CD14-positive monocyte (primary cell): Measurements from ENCODE around the gene TBCD. TPM values are rescaled to one million over a fixed set of nuclear protein-coding genes. Genes with fewer than 3 reads are reported as not detected.
A peak's percentile ranks its signal among the peaks of the same experiment; 100 is the strongest.

Source experiments
- DNase-seq, 3 donors: peaks; one replicate each; pipeline ENCODE4 v3.0.0-alpha.2; 2011 to 2022
- H2AFZ ChIP-seq: 2 replicates; pipeline ENCODE4 v1.6.0; 2012; ENCODE audit warnings: mild to moderate bottlenecking, low read depth, low read length, inconsistent platforms; ENCODE audit not compliant: insufficient read depth, poor library complexity, severe bottlenecking
- H3K27ac ChIP-seq, 2 donors: 1 replicate in 1 of 2; 2 replicates in 1 of 2; pipeline ENCODE4 v1.5.1; 2012 to 2013; ENCODE audit warnings: low read length in 2 of 2, control low read depth in 1 of 2, inconsistent platforms in 1 of 2, low read depth in 1 of 2, mild to moderate bottlenecking in 1 of 2
- H3K27me3 ChIP-seq, 2 donors: one replicate each; pipeline versions ENCODE4 v1.6.0 to v1.6.1; 2011 to 2013; ENCODE audit warnings: low read length in 2 of 2; ENCODE audit not compliant: control insufficient read depth in 2 of 2, insufficient read depth in 2 of 2
- H3K36me3 ChIP-seq, 2 donors: replicated peaks in 1 of 2; 1 replicate in 1 of 2; 2 replicates in 1 of 2; pipeline versions ENCODE4 v1.5.1 to v1.6.1; 2012 to 2013; ENCODE audit warnings: low read length in 2 of 2, control low read depth in 1 of 2, inconsistent platforms in 1 of 2, mild to moderate bottlenecking in 1 of 2; ENCODE audit not compliant: insufficient read depth in 2 of 2, control insufficient read depth in 1 of 2
- H3K4me1 ChIP-seq, 2 donors: 1 replicate in 1 of 2; 2 replicates in 1 of 2; pipeline versions ENCODE4 v1.5.1 to v1.6.1; 2012 to 2013; ENCODE audit warnings: low read length in 2 of 2, control low read depth in 1 of 2, inconsistent platforms in 1 of 2, mild to moderate bottlenecking in 1 of 2, moderate library complexity in 1 of 2; ENCODE audit not compliant: insufficient read depth in 2 of 2, control insufficient read depth in 1 of 2
- H3K4me2 ChIP-seq: replicated peaks from 2 replicates; pipeline ENCODE3; 2012; ENCODE audit warnings: low read length, moderate library complexity, mild to moderate bottlenecking; ENCODE audit not compliant: poor library complexity, severe bottlenecking; ENCODE audit errors: extremely low read depth
- H3K4me3 ChIP-seq, 3 experiments: fragments of 200-600 bp in 1 of 3; sonication (generic) in 1 of 3; replicated peaks in 1 of 3; 1 replicate in 2 of 3; 2 replicates in 1 of 3; pipeline ENCODE4 v1.5.1; 2011 to 2013; ENCODE audit warnings: low read length in 3 of 3, mild to moderate bottlenecking in 3 of 3, control low read depth in 2 of 3, low read depth in 2 of 3, inconsistent platforms in 1 of 3, moderate library complexity in 1 of 3
- H3K79me2 ChIP-seq: 2 replicates; pipeline ENCODE4 v1.6.0; 2012; ENCODE audit warnings: mild to moderate bottlenecking, control low read depth, inconsistent platforms, low read length, moderate library complexity; ENCODE audit not compliant: insufficient read depth
- H3K9ac ChIP-seq: 2 replicates; pipeline ENCODE4 v1.6.0; 2017; ENCODE audit warnings: low read length, mild to moderate bottlenecking; ENCODE audit not compliant: insufficient read depth, poor library complexity, severe bottlenecking
- H3K9me3 ChIP-seq, 2 donors: replicated peaks in 1 of 2; 1 replicate in 1 of 2; 2 replicates in 1 of 2; pipeline versions ENCODE4 v1.5.1 to v1.6.1; 2012 to 2013; ENCODE audit warnings: low read length in 2 of 2, control low read depth in 1 of 2; ENCODE audit not compliant: control insufficient read depth in 1 of 2, insufficient read depth in 1 of 2
- H4K20me1 ChIP-seq: 2 replicates; pipeline ENCODE4 v1.6.0; 2012; ENCODE audit warnings: mild to moderate bottlenecking, low read length, control low read depth, moderate library complexity; ENCODE audit not compliant: insufficient read depth
- H3K27ac Mint-ChIP-seq, 7 donors: one replicate each; pipeline ENCODE4 v1.8.0; 2020; ENCODE audit warnings: mild to moderate bottlenecking in 7 of 7, mixed read lengths in 7 of 7, moderate library complexity in 6 of 7, inconsistent platforms in 2 of 7
- H3K27me3 Mint-ChIP-seq, 3 donors: one replicate each; pipeline ENCODE4 v1.8.0; 2021 to 2022; ENCODE audit warnings: low read depth in 3 of 3, mild to moderate bottlenecking in 3 of 3, mixed read lengths in 3 of 3, moderate library complexity in 3 of 3, inconsistent platforms in 1 of 3
- H3K36me3 Mint-ChIP-seq, 2 donors: one replicate each; pipeline ENCODE4 v1.8.0; 2020; ENCODE audit warnings: mixed read lengths in 2 of 2, inconsistent platforms in 1 of 2, mild to moderate bottlenecking in 1 of 2
- H3K4me1 Mint-ChIP-seq: one replicate; pipeline ENCODE4 v1.8.0; 2020; ENCODE audit warnings: mild to moderate bottlenecking, mixed read lengths
- H3K4me3 Mint-ChIP-seq, 2 donors: one replicate each; pipeline ENCODE4 v1.8.0; 2020; ENCODE audit warnings: mild to moderate bottlenecking in 2 of 2, mixed read lengths in 2 of 2, moderate library complexity in 1 of 2
- H3K9me3 Mint-ChIP-seq, 7 donors: one replicate each; pipeline ENCODE4 v1.8.0; 2020 to 2022; ENCODE audit warnings: mixed read lengths in 7 of 7, mild to moderate bottlenecking in 6 of 7, moderate library complexity in 6 of 7, inconsistent platforms in 2 of 7
- CTCF ChIP-seq: fragments of 200-600 bp; IDR thresholded peaks from one replicate; pipeline ENCODE4 v1.8.0; 2022; ENCODE audit warnings: antibody characterized with exemption, mild to moderate bottlenecking
- WGBS: methylation state at CpG from one replicate; pipeline ENCODE4 v1.1.5; 2013; ENCODE audit warnings: missing lambda C conversion rate; ENCODE audit not compliant: insufficient coverage; 5-methylcytosine and 5-hydroxymethylcytosine counted together
- intact Hi-C, 2 donors: fragments of 100-400 bp; cut with micrococcal nuclease; formaldehyde crosslinking; loops; one replicate each; pipeline versions ENCODE4 v1.15.0 to v1.15.1; 2023
- polyA plus RNA-seq, 3 donors: library from polyadenylated mRNA; depleted of rRNA in 1 of 3; unstranded in 2 of 3; stranded (reverse) in 1 of 3; fragments of 300-500 nt in 2 of 3; fragments of >200 nt in 1 of 3; fragmentation: Illumina TruSeq in 2 of 3; gene quantifications; 1 replicate in 2 of 3; 2 replicates in 1 of 3; pipeline ENCODE4 v1.2.3, GENCODE V29; 2012 to 2021

Gene TBCD
- polyA plus RNA-seq, 3 donors = 54.7 to 74.0 (median 66.6) TPM

- peaks cover 6% of the 10 kb centered on the region in 2 donors for H3K36me3 ChIP-seq
- no peak overlapping the region for H3K4me2 ChIP-seq
- no peak for DNase-seq
- peaks cover 0 to 3% (median 2%) of the 10 kb centered on the region in 3 donors for H3K27me3 Mint-ChIP-seq
- WGBS = 98% methylated on average over 12 of the region's 12 CpGs
- no peak for TF ChIP-seq CTCF
- H3K4me3 Mint-ChIP-seq = no peak overlapping the region
- intact Hi-C loops = loop anchor here in 1 of 2 donors (10.0 kb wide), 1 partner anchor 143 kb away; no protein-coding TSS in a partner anchor
- H4K20me1 ChIP-seq = no peaks in the 10 kb centered on the region
- no peak overlapping the region for H2AFZ ChIP-seq
- no peaks in the 10 kb centered on the region for H3K27me3 ChIP-seq
- H3K4me3 ChIP-seq = no peak overlapping the region
- H3K9me3 Mint-ChIP-seq = no peaks in the 10 kb centered on the region
- peaks cover 24 to 30% of the 10 kb centered on the region in 2 donors for H3K36me3 Mint-ChIP-seq
- no peaks in the 10 kb centered on the region for H3K4me1 Mint-ChIP-seq
- no peak overlapping the region for H3K9ac ChIP-seq
- H3K4me1 ChIP-seq = no peaks in the 10 kb centered on the region
- no peaks in the 10 kb centered on the region for H3K79me2 ChIP-seq
- H3K9me3 ChIP-seq = no peaks in the 10 kb centered on the region
- H3K27ac ChIP-seq = no peak overlapping the region
- peak overlapping the region in 1 of 7 donors; percentile 2 for H3K27ac Mint-ChIP-seq
Observed at GRCh38 chr17:82791532-82791931, 39.7 kb downstream of the TBCD start.

GRCh38 chr17:82793974-82794630 lies 42.2 kb downstream of the TBCD start:
- intact Hi-C loops = loop anchor here in 1 of 2 donors (10.0 kb wide), 1 partner anchor 141 kb away; no protein-coding TSS in a partner anchor
- DNase-seq = no peak
- H3K27me3 Mint-ChIP-seq = peaks cover 0 to 3% (median 1%) of the 10 kb centered on the region in 3 donors
- peaks cover 29 to 33% of the 10 kb centered on the region in 2 donors for H3K36me3 Mint-ChIP-seq
- Histone ChIP-seq H3K79me2 (no peaks in the 10 kb centered on the region), H3K9me3 (no peaks in the 10 kb centered on the region), H3K9ac (no peak overlapping the region), H3K36me3 (peaks cover 6 to 10% of the 10 kb centered on the region in 2 donors), H3K27me3 (no peaks in the 10 kb centered on the region), H3K4me3 (no peak overlapping the region), H2AFZ (no peak overlapping the region), H3K27ac (no peak overlapping the region), H4K20me1 (no peaks in the 10 kb centered on the region), H3K4me1 (no peaks in the 10 kb centered on the region), H3K4me2 (no peak overlapping the region)
- H3K4me1 Mint-ChIP-seq = no peaks in the 10 kb centered on the region
- WGBS = 92% methylated on average over 11 of the region's 15 CpGs
- H3K4me3 Mint-ChIP-seq = no peak overlapping the region
- H3K9me3 Mint-ChIP-seq = no peaks in the 10 kb centered on the region
- H3K27ac Mint-ChIP-seq = no peak overlapping the region
- no peak for TF ChIP-seq CTCF
